Measurements from ENCODE around the gene ACO2. TPM values are rescaled to one million over a fixed set of nuclear protein-coding genes. Genes with fewer than 3 reads are reported as not detected.
"Not testable (repeated sequence)": the region's sequence is repeated elsewhere in the genome, so short reads cannot be mapped to it uniquely, and the experiment has no call there.

The ACO2 gene
- total RNA-seq, 2 experiments from 2014 or later, result 69.5 to 71.9 TPM

GRCh38 chr22:41570221-41570620 lies 101.3 kb downstream of the ACO2 start:
- ChIA-PET POLR2A (no interaction called here), CTCF (interaction anchor here (0.6 to 1.0 kb wide), 2 partner anchors 18 to 30 kb away, joined by 3 read pairs; no protein-coding TSS in a partner anchor)
- H3K9me3 Mint-ChIP-seq, result no peaks in the 10 kb centered on the region
- H3K27me3 ChIP-seq (ENCODE audit: control insufficient read depth in 1 of 2, insufficient read depth in 2 of 2, low read length in 2 of 2), result no peaks in the 10 kb centered on the region
- H3K27me3 Mint-ChIP-seq, result no peaks in the 10 kb centered on the region
- no peaks in the 10 kb centered on the region for H3K36me3 Mint-ChIP-seq (ENCODE audit: low read depth)
- no peak overlapping the region for H3K27ac ChIP-seq (ENCODE audit: low read depth in 1 of 2, low read length in 2 of 2)
- ATAC-seq (ENCODE audit: poor library complexity) (no peak), DNase-seq (no peak)
- TF ChIP-seq CTCF (IDR thresholded peaks at IDR 0.05), result no peak
- no peak overlapping the region for H3K4me3 Mint-ChIP-seq
- no peaks in the 10 kb centered on the region for H3K4me1 Mint-ChIP-seq (ENCODE audit: low read depth)
- H3K27ac Mint-ChIP-seq, result no peak overlapping the region
- intact Hi-C loops (cut with DNase I, micrococcal nuclease), result no loop called here
- no peaks in the 10 kb centered on the region for H3K36me3 ChIP-seq (ENCODE audit: insufficient read depth, low read length)
- H3K4me1 ChIP-seq (ENCODE audit: insufficient read depth, low read length), result no peaks in the 10 kb centered on the region
- H3K4me3 ChIP-seq (ENCODE audit: low read length), result no peak overlapping the region
- no peaks in the 10 kb centered on the region for H3K9me3 ChIP-seq (ENCODE audit: control insufficient read depth in 1 of 2, insufficient read depth in 1 of 2, low read length in 2 of 2)

GRCh38 chr22:41571786-41572185 lies 102.9 kb downstream of the ACO2 start:
- Histone ChIP-seq H3K27me3 (ENCODE audit: control insufficient read depth in 1 of 2, insufficient read depth in 2 of 2, low read length in 2 of 2) (no peaks in the 10 kb centered on the region), H3K4me3 (ENCODE audit: low read length) (no peak overlapping the region), H3K4me1 (ENCODE audit: insufficient read depth, low read length) (no peaks in the 10 kb centered on the region), H3K36me3 (ENCODE audit: insufficient read depth, low read length) (peaks cover 1% of the 10 kb centered on the region), H3K9me3 (ENCODE audit: control insufficient read depth in 1 of 2, insufficient read depth in 1 of 2, low read length in 2 of 2) (no peaks in the 10 kb centered on the region), H3K27ac (ENCODE audit: low read depth in 1 of 2, low read length in 2 of 2) (no peak overlapping the region)
- no peak for TF ChIP-seq CTCF (IDR thresholded peaks at IDR 0.05)
- no peak overlapping the region for H3K27ac Mint-ChIP-seq
- ChIA-PET CTCF (no interaction called here), POLR2A (no interaction called here)
- no peak overlapping the region for H3K4me3 Mint-ChIP-seq
- DNase-seq (no peak), ATAC-seq (ENCODE audit: poor library complexity) (no peak)
- no peaks in the 10 kb centered on the region for H3K9me3 Mint-ChIP-seq
- H3K4me1 Mint-ChIP-seq (ENCODE audit: low read depth), result no peaks in the 10 kb centered on the region
- intact Hi-C loops (cut with DNase I, micrococcal nuclease), result no loop called here
- H3K36me3 Mint-ChIP-seq (ENCODE audit: low read depth), result peaks cover 4% of the 10 kb centered on the region
- H3K27me3 Mint-ChIP-seq, result no peaks in the 10 kb centered on the region

GRCh38 chr22:41572305-41572704 lies 103.4 kb downstream of the ACO2 start:
- intact Hi-C loops (cut with DNase I, micrococcal nuclease); H3K9me3 ChIP-seq (ENCODE audit: control insufficient read depth in 1 of 2, insufficient read depth in 1 of 2, low read length in 2 of 2); ATAC-seq (ENCODE audit: poor library complexity); H3K9me3 Mint-ChIP-seq; H3K27me3 Mint-ChIP-seq; CTCF ChIA-PET; H3K4me1 Mint-ChIP-seq (ENCODE audit: low read depth); H3K4me3 Mint-ChIP-seq; H3K4me1 ChIP-seq (ENCODE audit: insufficient read depth, low read length); POLR2A ChIA-PET; H3K27me3 ChIP-seq (ENCODE audit: control insufficient read depth in 1 of 2, insufficient read depth in 2 of 2, low read length in 2 of 2); H3K4me3 ChIP-seq (ENCODE audit: low read length); H3K27ac Mint-ChIP-seq; H3K27ac ChIP-seq (ENCODE audit: low read depth in 1 of 2, low read length in 2 of 2); H3K36me3 ChIP-seq (ENCODE audit: insufficient read depth, low read length); H3K36me3 Mint-ChIP-seq (ENCODE audit: low read depth); DNase-seq: not testable (repeated sequence)

- H3K27me3 Mint-ChIP-seq, result no peaks in the 10 kb centered on the region
- no peak overlapping the region for H3K4me3 ChIP-seq (ENCODE audit: low read length)
- peaks cover 18% of the 10 kb centered on the region for H3K36me3 ChIP-seq (ENCODE audit: insufficient read depth, low read length)
- ATAC-seq (ENCODE audit: poor library complexity), result no peak
- H3K9me3 ChIP-seq (ENCODE audit: control insufficient read depth in 1 of 2, insufficient read depth in 1 of 2, low read length in 2 of 2), result no peaks in the 10 kb centered on the region
- intact Hi-C loops (cut with DNase I, micrococcal nuclease), result no loop called here
- H3K4me1 ChIP-seq (ENCODE audit: insufficient read depth, low read length), result no peaks in the 10 kb centered on the region
- DNase-seq, result no peak
- H3K27ac Mint-ChIP-seq, result no peak overlapping the region
- H3K27ac ChIP-seq (ENCODE audit: low read depth in 1 of 2, low read length in 2 of 2), result no peak overlapping the region
- TF ChIP-seq CTCF (IDR thresholded peaks at IDR 0.05), result no peak
- peaks cover 23% of the 10 kb centered on the region for H3K36me3 Mint-ChIP-seq (ENCODE audit: low read depth)
- ChIA-PET POLR2A (no interaction called here), CTCF (no interaction called here)
- no peaks in the 10 kb centered on the region for H3K27me3 ChIP-seq (ENCODE audit: control insufficient read depth in 1 of 2, insufficient read depth in 2 of 2, low read length in 2 of 2)
- H3K4me1 Mint-ChIP-seq (ENCODE audit: low read depth), result no peaks in the 10 kb centered on the region
- no peak overlapping the region for H3K4me3 Mint-ChIP-seq
- no peaks in the 10 kb centered on the region for H3K9me3 Mint-ChIP-seq
Observed at GRCh38 chr22:41573677-41574076, 104.8 kb downstream of the ACO2 start.

All from CD4-positive, alpha-beta T cell (primary cell).